Endothelial cell of umbilical vein (primary cell): ENCODE data around the gene ZNF879.

Experiments used
- CTCF ChIP-seq, 2 donors: IDR thresholded peaks; 1 replicate in 1 of 2; 2 replicates in 1 of 2; pipeline ENCODE4 v1.5.1; 2011; ENCODE audit warnings: low read length in 2 of 2, mild to moderate bottlenecking in 2 of 2, moderate library complexity in 2 of 2, control low read depth in 1 of 2, inconsistent platforms in 1 of 2, low read depth in 1 of 2; ENCODE audit not compliant: insufficient read depth in 1 of 2; ENCODE audit errors: extremely low read depth in 1 of 2
- JUN ChIP-seq: IDR thresholded peaks from 2 replicates; pipeline ENCODE4 v1.6.1; 2011; ENCODE audit warnings: borderline replicate concordance, low read depth; ENCODE audit not compliant: insufficient read length, insufficient read depth
- MAX ChIP-seq: IDR thresholded peaks from 2 replicates; pipeline ENCODE4 v1.6.1; 2011; ENCODE audit not compliant: insufficient read depth, insufficient read length

- TF ChIP-seq CTCF (IDR thresholded peaks at IDR 0.05; ENCODE audit: extremely low read depth in 1 of 2, insufficient read depth in 1 of 2, low read depth in 1 of 2, low read length in 2 of 2) (no peak), MAX (no peak), JUN (no peak)
Measured at GRCh38 chr5:179055436-179055835, 31.8 kb downstream of the ZNF879 start.
